Central memory CD4-positive, alpha-beta T cell (primary cell): Measurements from ENCODE around the gene KLF3.

Source experiments
- DNase-seq: peaks from one replicate; pipeline ENCODE4 v3.0.0; 2022

KLF3 gene

GRCh38 chr4:38698176-38698575, 34.2 kb downstream of the KLF3 start:
- DNase-seq, result no peak

GRCh38 chr4:38699112-38699511, 35.1 kb downstream of the KLF3 start:
- DNase-seq, result no peak

GRCh38 chr4:38703635-38704034, 39.6 kb downstream of the KLF3 start:
- DNase-seq, result no peak

DNA sequence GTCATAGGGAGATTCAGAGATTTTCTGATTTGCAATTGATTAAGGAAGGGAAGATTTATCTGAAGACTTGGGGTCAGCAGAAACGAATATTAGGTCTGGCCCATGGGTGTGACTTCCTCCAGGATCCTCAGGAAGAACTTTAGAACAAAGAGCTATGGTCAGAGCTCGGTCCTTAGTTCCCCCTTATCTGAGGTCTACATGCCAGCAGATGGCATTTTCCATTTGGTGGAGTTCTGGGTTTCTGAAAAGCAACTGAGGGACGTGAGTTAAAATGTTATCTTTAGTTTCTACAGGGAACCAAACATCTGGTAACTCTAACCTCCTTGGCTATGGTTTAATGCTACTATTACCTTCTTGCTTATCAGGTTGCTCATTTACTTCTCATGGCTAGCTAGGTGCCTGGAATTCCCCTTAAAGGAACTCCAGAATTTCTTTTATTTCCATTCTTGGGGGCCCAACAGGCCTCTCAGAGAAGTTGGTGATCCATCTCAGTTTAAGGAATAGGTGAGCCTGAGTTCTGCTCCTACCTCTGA, 40.7 kb downstream of the KLF3 start:
- DNase-seq, result no peak

- no peak for DNase-seq
Observed at GRCh38 chr4:38706301-38706700, 42.3 kb downstream of the KLF3 start.

GRCh38 chr4:38710053-38710452, 46.1 kb downstream of the KLF3 start:
- no peak for DNase-seq

GRCh38 chr4:38711066-38711465, 47.1 kb downstream of the KLF3 start:
- DNase-seq, result no peak

DNA sequence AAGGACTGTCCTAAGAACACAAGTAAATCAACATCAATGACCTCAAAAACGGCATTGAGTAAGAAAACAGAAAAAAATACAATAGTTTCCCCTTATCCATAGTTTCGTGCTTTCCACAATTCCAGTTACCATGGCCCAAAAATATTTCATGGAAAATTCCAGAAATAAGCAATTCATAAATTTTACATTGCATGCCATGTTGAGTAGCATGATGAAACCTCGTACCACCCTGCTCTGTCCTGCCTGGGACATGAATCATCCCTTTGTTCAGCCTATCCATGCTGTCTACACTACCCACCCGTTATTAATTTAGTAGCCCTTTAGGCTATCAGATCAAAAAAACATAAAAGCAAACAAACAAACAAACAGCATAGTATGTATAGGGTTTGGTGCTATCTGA, 51.1 kb downstream of the KLF3 start:
- DNase-seq, result no peak

GRCh38 chr4:38716256-38716655, 52.3 kb downstream of the KLF3 start:
- no peak for DNase-seq

DNA sequence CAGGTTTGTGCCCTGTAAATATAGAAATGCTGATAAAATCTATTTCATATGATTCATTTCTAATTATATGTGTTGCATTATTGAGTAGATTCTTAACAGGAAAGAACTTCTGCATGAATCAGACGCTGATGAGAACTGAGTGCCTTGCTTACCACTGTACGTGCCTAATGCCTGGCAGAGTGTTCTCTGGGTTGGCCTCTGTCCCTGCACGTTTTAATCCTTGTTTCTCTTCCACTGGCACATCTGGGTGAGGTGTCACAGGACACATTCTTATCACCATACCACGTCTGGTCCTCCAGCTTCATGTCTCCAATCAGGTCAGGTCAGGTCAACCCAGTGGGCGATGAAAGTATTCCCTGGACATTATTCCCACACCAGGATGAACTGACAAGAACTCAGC, 53.6 kb downstream of the KLF3 start:
- no peak for DNase-seq

DNA sequence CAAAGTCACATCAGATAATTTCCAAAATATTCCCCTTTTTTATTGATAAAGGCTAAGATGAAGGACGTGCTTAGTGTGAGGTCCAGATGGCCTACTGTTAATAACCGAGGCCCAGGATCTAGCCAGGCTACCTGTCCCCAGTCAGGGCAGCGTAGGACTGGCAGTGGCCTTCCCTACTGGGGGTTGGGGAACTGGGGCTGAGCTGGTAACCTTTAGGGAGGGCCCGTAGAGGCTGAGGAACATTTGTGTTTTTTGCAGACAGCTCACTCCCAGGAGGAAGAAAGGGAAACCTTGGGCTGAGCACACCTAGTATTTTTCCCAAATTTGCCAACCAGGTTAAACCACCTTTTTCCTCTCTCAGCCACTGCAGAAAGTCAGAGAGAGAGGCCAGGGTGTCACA, 59.1 kb downstream of the KLF3 start:
- no peak for DNase-seq

DNA sequence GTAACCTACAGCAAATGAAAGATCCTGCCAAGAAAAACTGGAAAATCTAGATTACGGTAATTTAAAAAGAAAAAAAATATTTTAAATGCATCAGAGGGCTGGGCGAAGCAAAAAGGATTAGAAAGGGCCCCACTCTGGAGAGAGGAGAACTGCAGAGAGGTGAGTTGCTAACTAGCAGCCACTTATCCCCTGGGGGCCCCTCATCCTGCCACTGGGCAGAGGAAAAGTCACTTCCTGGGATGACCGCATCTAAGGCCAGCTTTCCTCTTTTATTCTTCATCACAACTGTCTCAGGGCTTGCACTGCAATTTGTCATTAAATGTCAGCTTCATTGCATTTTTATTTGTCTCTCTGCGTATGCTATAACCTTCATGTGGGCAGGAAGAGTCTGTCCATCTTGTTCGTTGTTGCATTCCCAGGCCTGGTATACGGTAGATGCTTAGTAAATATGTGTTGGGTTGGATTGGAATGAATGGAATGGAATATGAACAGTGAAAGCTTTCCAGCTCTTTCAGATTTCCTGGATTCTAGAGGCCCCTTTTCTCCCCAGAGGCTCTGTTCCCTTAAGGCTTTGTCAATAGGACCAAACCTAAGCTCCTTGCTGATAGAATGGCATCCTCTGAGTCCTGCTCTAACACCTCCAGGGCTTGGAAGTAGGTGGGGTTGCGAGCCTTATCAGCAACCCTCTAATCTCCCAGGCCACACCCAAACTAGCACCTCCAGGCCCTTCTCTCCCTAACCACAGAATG, 59.9 kb downstream of the KLF3 start:
- DNase-seq, result no peak

- DNase-seq, result no peak
Observed at GRCh38 chr4:38724475-38724808, 60.4 kb downstream of the KLF3 start.

DNA sequence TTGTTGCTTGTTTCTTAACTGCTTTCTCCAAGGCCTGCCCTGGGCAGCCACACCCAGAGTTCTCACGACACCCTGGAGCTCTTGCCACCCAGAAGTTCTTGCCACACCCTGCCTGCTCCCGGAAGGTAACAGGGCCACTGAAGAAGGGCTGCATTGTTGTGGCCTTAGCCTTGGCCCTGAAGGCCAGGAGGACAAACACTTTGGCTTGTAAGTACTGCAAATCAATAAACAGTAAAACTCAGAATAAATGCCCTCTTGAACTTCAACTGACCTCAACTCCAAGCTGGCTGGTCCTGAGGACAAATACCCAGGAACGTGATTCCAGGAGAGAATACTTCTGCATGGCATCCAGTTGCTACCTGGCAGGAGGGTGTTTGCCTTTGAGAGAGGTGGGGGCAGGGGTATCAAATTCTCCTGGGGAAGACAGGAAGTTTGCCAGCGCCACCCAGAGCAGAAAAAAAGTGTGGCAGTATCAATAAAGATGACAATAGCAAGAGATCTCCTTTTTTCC, 64.7 kb downstream of the KLF3 start:
- no peak for DNase-seq

DNA sequence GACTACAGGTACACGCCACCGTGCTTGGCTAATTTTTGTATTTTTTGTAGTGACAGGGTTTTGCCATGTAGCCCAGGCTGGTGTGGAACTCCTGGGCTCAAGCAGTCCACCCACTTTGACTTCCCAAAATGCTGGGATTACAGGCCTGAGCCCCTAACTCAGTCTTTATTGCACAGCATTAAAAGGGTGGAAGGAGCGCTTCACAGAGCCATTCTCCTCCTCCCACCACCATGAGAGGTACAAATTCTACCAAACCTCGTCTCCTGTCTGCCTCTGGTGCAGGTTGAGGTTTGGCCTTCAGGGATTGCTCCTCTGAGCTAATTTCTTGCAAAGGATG, 66.5 kb downstream of the KLF3 start:
- DNase-seq, result no peak

DNA sequence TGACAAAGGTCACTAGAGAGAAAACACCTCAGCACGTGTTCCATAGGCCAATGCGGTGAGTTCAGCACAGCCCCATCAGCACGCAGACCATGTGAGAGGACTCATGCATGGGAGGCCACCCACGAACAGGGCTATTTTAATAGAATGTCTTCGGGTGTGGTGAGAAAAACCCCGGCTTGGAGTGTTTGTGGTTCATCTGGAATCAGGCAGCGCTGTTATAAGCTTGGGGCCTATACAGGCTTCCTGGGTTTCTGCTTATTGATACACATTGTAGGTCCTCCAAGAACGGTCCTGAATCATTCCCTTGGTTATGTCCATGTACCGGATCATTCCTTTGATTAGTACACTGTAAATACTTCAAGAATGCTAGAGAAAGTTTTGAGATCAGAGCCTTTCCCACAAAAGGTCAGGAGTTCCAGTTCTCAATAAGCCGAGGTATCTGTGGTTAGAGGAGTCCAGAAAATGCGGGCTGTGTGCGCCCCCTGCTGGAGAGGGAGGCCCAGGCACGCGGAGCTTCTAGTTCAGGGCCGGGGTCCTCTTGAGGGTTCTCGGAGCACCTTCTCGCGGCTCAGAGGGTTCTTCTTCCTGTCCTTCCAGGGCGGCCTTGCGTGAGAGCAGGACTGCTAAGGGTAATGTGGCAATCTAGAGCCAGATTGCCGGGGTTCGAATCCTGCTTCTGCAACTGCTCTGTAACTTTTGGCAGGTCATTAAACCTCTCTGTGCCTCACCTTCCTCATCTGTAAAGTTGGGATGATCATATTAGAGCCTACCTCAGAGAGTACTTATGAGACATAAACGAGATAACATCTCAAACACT, 67.0 kb downstream of the KLF3 start:
- peak; percentile 71 for DNase-seq

GRCh38 chr4:38733663-38734062, 69.7 kb downstream of the KLF3 start:
- DNase-seq, result no peak

DNA sequence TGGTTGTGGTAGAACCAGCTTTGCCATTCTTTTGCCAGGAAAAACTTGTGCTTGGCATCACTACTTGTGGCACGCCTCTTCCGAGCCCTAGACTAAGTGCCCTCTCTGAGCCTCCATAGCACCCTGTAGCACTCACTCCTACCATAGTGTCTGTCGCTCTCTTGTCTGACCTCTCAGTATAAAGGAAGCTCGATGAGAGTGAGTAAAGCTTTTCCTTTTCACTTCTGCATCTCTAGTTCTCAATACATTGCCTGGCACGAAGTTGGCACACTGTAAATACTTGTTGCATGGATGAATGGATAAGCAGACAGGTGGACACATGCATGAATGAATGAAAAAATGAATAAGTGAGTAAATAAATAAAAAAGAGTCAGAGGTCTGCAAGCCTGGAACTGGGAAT, 70.4 kb downstream of the KLF3 start:
- DNase-seq, result no peak

DNA sequence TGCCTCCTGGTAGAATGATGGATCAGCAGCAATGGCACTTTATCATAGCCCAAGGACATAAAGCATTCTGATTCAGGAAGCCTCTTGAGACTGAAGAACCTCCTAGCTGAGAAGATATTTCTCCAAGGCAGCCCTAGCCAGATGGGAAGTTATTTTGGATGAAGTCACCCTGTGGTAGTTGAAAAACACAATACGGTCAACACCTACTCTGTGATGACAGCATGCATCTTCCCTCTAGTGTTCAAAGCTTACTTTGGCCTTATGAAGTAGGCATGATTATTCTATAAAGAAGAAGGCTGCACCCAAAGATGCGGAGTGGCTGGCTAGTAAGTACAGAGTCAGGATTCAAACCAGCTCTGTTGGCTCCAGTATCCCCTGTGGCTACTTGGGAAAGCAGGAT, 70.9 kb downstream of the KLF3 start:
- no peak for DNase-seq

- DNase-seq, result no peak
Observed at GRCh38 chr4:38735870-38736269, 71.9 kb downstream of the KLF3 start.

DNA sequence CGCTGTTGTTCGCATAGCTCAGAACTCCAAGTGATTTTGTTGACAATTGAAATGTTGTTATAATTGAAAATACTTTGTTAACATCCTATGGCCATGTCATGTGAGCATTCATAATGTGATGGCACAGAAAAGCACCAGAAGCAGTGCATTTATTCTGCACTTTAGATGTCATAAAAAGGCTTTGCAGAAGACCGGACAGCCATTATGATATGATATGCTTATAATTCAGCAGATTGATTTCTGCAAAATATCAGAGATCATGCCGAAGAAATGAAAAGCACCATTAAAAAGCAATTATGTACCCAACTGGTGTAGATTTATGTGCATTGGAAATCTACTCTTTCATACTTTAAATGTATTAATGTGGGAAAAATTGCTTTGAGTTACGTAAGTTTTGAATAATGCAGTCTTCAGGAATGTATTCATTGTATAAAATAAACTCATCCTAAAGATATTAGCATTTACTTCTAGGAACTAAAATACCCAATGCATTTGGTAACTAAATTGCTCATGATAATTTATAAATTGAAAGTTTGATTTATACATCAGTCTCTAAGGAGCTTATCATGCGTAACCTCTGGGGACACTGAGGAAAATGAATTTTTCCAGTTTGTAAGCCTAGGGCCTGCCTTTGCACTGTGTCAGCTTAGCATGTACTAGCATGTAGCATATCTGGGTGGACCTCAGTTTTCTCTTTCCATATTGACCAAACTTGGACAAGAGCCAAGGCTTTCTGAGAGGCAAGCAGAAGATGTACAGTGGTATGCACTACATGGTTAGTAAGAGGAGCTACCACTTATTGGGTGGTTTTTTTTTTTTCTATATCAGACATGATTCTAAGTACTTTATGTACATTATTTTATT, 75.2 kb downstream of the KLF3 start:
- no peak for DNase-seq

DNA sequence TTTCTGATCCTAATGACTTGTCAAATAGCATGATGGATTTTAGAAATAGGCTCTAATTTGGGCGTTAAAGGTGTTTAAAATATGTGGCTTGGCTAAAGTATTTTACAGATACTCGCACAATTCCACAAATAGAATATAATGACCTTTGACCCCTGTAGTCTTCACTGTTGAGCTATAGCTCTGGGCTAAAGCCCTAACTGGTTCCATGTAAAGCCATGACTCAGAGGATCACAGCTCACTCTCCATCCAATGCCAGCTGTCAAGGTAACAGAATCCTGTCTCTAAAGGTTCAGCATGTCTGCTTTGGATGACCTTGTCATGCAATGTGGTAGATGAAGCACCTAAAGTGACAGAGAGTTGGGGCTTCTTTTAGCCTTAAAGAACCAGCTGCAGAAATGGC, 76.3 kb downstream of the KLF3 start:
- DNase-seq, result no peak

GRCh38 chr4:38743866-38744265, 79.9 kb downstream of the KLF3 start:
- DNase-seq, result no peak
